Measurements from ENCODE around the gene ZNF417. TPM values are rescaled to one million over a fixed set of nuclear protein-coding genes. Genes with fewer than 3 reads are reported as not detected.

Gene ZNF417
- total and polyA plus RNA-seq, 2 of the 13 experiments (the other 11 are each of a cell fraction or from before 2014, with no cell fraction given), result 2.9 to 13.7 TPM

GRCh38 chr19:57947088-57947418, 30.7 kb upstream of the ZNF417 start (continued):
- TF ChIP-seq ZNF513 (CRISPR knock-in tag; conservative IDR thresholded peaks at IDR 0.05), result 0 out of 2 replicates have a peak, but pooled peaks have one; percentile 33
- 0 out of 2 replicates have a peak, but pooled peaks have one; percentile 6 for TF ChIP-seq ARHGAP35 (CRISPR knock-in tag; IDR thresholded peaks at IDR 0.05; ENCODE audit: borderline replicate concordance)
- TF ChIP-seq ZNF496 (CRISPR knock-in tag; IDR thresholded peaks at IDR 0.05; ENCODE audit: insufficient replicate concordance), result no peak
- no peak for TF ChIP-seq BORCS8-MEF2B (CRISPR knock-in tag; IDR thresholded peaks at IDR 0.05)
- no peak for TF ChIP-seq SKI (IDR thresholded peaks at IDR 0.05; ENCODE audit: partially characterized antibody)
- TF ChIP-seq ELF3 (CRISPR knock-in tag; IDR thresholded peaks at IDR 0.05), result no peak
- no peak for TF ChIP-seq ZNF343 (CRISPR knock-in tag; IDR thresholded peaks at IDR 0.05)
- no peak for TF ChIP-seq CENPX (CRISPR knock-in tag; IDR thresholded peaks at IDR 0.05)
- no peak for TF ChIP-seq ZNF225 (CRISPR knock-in tag; IDR thresholded peaks at IDR 0.05)
- TF ChIP-seq ZNF766 (CRISPR knock-in tag; IDR thresholded peaks at IDR 0.05; ENCODE audit: borderline replicate concordance), result no peak
- TF ChIP-seq, protein P1, sequence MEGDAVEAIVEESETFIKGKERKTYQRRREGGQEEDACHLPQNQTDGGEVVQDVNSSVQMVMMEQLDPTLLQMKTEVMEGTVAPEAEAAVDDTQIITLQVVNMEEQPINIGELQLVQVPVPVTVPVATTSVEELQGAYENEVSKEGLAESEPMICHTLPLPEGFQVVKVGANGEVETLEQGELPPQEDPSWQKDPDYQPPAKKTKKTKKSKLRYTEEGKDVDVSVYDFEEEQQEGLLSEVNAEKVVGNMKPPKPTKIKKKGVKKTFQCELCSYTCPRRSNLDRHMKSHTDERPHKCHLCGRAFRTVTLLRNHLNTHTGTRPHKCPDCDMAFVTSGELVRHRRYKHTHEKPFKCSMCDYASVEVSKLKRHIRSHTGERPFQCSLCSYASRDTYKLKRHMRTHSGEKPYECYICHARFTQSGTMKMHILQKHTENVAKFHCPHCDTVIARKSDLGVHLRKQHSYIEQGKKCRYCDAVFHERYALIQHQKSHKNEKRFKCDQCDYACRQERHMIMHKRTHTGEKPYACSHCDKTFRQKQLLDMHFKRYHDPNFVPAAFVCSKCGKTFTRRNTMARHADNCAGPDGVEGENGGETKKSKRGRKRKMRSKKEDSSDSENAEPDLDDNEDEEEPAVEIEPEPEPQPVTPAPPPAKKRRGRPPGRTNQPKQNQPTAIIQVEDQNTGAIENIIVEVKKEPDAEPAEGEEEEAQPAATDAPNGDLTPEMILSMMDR (CRISPR knock-in tag; IDR thresholded peaks at IDR 0.05), result no peak
- no peak for TF ChIP-seq CSRNP1 (CRISPR knock-in tag; IDR thresholded peaks at IDR 0.05)
- TF ChIP-seq KDM6A (CRISPR knock-in tag; IDR thresholded peaks at IDR 0.05; ENCODE audit: low read depth), result no peak
- no peak for TF ChIP-seq SRY (CRISPR knock-in tag; IDR thresholded peaks at IDR 0.05)
- TF ChIP-seq ZBTB44 (CRISPR knock-in tag; IDR thresholded peaks at IDR 0.05), result no peak
- TF ChIP-seq, protein P2, sequence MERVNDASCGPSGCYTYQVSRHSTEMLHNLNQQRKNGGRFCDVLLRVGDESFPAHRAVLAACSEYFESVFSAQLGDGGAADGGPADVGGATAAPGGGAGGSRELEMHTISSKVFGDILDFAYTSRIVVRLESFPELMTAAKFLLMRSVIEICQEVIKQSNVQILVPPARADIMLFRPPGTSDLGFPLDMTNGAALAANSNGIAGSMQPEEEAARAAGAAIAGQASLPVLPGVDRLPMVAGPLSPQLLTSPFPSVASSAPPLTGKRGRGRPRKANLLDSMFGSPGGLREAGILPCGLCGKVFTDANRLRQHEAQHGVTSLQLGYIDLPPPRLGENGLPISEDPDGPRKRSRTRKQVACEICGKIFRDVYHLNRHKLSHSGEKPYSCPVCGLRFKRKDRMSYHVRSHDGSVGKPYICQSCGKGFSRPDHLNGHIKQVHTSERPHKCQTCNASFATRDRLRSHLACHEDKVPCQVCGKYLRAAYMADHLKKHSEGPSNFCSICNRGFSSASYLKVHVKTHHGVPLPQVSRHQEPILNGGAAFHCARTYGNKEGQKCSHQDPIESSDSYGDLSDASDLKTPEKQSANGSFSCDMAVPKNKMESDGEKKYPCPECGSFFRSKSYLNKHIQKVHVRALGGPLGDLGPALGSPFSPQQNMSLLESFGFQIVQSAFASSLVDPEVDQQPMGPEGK (CRISPR knock-in tag; IDR thresholded peaks at IDR 0.05), result no peak
- TF ChIP-seq XRCC5 (optimal IDR thresholded peaks at IDR 0.05; ENCODE audit: low read length), result no peak
- peak; percentile 33 for TF ChIP-seq ZNF883 (CRISPR knock-in tag; IDR thresholded peaks at IDR 0.05; ENCODE audit: not compliant biosample characterization)
- TF ChIP-seq ZBTB21 (CRISPR knock-in tag; IDR thresholded peaks at IDR 0.05), result no peak

Data from HepG2 (cell line).